Tibial nerve (tissue), 4 donors: ENCODE data around the gene DIS3L. TPM values are rescaled to one million over a fixed set of nuclear protein-coding genes. Genes with fewer than 3 reads are reported as not detected.

Source experiments
- DNase-seq, 2 donors: peaks; one replicate each; pipeline ENCODE4 v3.0.0-alpha.2; 2019; ENCODE audit warnings: low spot score in 2 of 2
- H3K27ac ChIP-seq, 4 donors: fragments of 200-600 bp; sonication (generic) in 3 of 4; one replicate each; pipeline ENCODE4 v1.5.1; 2017 to 2019; ENCODE audit warnings: mild to moderate bottlenecking in 1 of 4
- H3K27me3 ChIP-seq, 2 donors: fragments of 200-600 bp; sonication (generic) in 1 of 2; one replicate each; pipeline versions ENCODE4 v1.5.1 to v1.6.0; 2017 to 2019
- H3K36me3 ChIP-seq, 3 donors: fragments of 200-600 bp; sonication (generic); one replicate each; pipeline ENCODE4 v1.5.1; 2018 to 2019
- H3K4me1 ChIP-seq, 4 donors: fragments of 200-600 bp; sonication (generic) in 3 of 4; one replicate each; pipeline ENCODE4 v1.5.1; 2017 to 2019
- H3K4me3 ChIP-seq, 4 donors: fragments of 200-600 bp; sonication (generic) in 3 of 4; one replicate each; pipeline ENCODE4 v1.5.1; 2017 to 2019; ENCODE audit warnings: mild to moderate bottlenecking in 1 of 4, moderate library complexity in 1 of 4
- H3K9me3 ChIP-seq, 4 donors: fragments of 200-600 bp; sonication (generic) in 3 of 4; one replicate each; pipeline ENCODE4 v1.5.1; 2017 to 2019
- CTCF ChIP-seq, 5 experiments: fragments of 200-600 bp in 3 of 5; fragments of 450-650 bp in 2 of 5; sonication (generic) in 3 of 5; IDR thresholded peaks; one replicate each; pipeline ENCODE4 v1.5.1; 2016 to 2019; ENCODE audit warnings: antibody characterized with exemption in 5 of 5, mild to moderate bottlenecking in 3 of 5, moderate library complexity in 2 of 5
- EP300 ChIP-seq, 2 donors: sonication (generic); formaldehyde crosslinking; IDR thresholded peaks; one replicate each; pipeline ENCODE4 v1.6.1; 2017; ENCODE audit warnings: antibody characterized with exemption in 2 of 2, mild to moderate bottlenecking in 1 of 2
- POLR2A ChIP-seq, 2 donors: fragments of 450-650 bp; IDR thresholded peaks; one replicate each; pipeline ENCODE4 v1.6.1; 2017; ENCODE audit warnings: antibody characterized with exemption in 2 of 2, mild to moderate bottlenecking in 2 of 2, moderate library complexity in 2 of 2
- WGBS, 2 donors: methylation state at CpG; one replicate each; pipeline ENCODE4 v1.1.5; 2018; 5-methylcytosine and 5-hydroxymethylcytosine counted together
- total RNA-seq, 4 donors: library from RNA; depleted of rRNA; stranded (reverse); fragments of >200 nt; gene quantifications; one replicate each; pipeline ENCODE4 v1.1.0, GENCODE V29; 2016

The DIS3L gene
- total RNA-seq, 4 donors from 2014 or later = 23.9 to 44.8 (median 38.3) TPM

- peak; percentile 43 to 72 (median 59) for TF ChIP-seq CTCF (IDR thresholded peaks at IDR 0.05)
- no peak for TF ChIP-seq POLR2A (IDR thresholded peaks at IDR 0.05)
- H3K4me1 ChIP-seq = peaks cover 0 to 32% (median 27%) of the 10 kb centered on the region in 4 donors
- peak; percentile 21 to 38 for DNase-seq
- no peaks in the 10 kb centered on the region for H3K36me3 ChIP-seq
- peak overlapping the region; percentile 37 to 62 (median 49) for H3K4me3 ChIP-seq
- H3K27ac ChIP-seq = no peak overlapping the region
- H3K9me3 ChIP-seq = no peaks in the 10 kb centered on the region
- peaks cover 0 to 76% of the 10 kb centered on the region in 2 donors for H3K27me3 ChIP-seq
- WGBS, 2 donors = 2 to 8% methylated on average over 51 to 53 of the region's 72 CpGs
These were observed 41.3 kb upstream of the DIS3L start for GRCh38 chr15:66251790-66252684.

GRCh38 chr15:66252685-66253417 is 40.5 kb upstream of the DIS3L start:
- no peak overlapping the region for H3K27ac ChIP-seq
- peak overlapping the region; percentile 37 to 62 (median 49) for H3K4me3 ChIP-seq
- peaks cover 0 to 32% (median 27%) of the 10 kb centered on the region in 4 donors for H3K4me1 ChIP-seq
- WGBS, 2 donors = 0% methylated on average over 19 to 21 of the region's 64 CpGs
- no peaks in the 10 kb centered on the region for H3K36me3 ChIP-seq
- peaks cover 0 to 83% of the 10 kb centered on the region in 2 donors for H3K27me3 ChIP-seq
- no peaks in the 10 kb centered on the region for H3K9me3 ChIP-seq
- TF ChIP-seq POLR2A (IDR thresholded peaks at IDR 0.05) (no peak), CTCF (IDR thresholded peaks at IDR 0.05) (no peak), EP300 (IDR thresholded peaks at IDR 0.05) (no peak)
- no peak for DNase-seq

GRCh38 chr15:66253418-66254088 is 39.8 kb upstream of the DIS3L start, which contains the start of gene MEGF11:
MEGF11 (minus strand) TSS chr15:66253750; CDS start chr15:66128403, 125,347 bp downstream.
- peaks cover 0 to 89% of the 10 kb centered on the region in 2 donors for H3K27me3 ChIP-seq
- H3K36me3 ChIP-seq = no peaks in the 10 kb centered on the region
- peak within 1 kb of the TSS; percentile 37 to 62 (median 49) for H3K4me3 ChIP-seq
- TF ChIP-seq EP300 (IDR thresholded peaks at IDR 0.05) (no peak), POLR2A (IDR thresholded peaks at IDR 0.05) (no peak), CTCF (IDR thresholded peaks at IDR 0.05) (no peak)
- 1 to 2% methylated on average over 31 to 36 of the region's 64 CpGs for WGBS, 2 donors
- no peak for DNase-seq
- H3K4me1 ChIP-seq = peaks cover 0 to 32% (median 27%) of the 10 kb centered on the region in 4 donors
- H3K27ac ChIP-seq = no peak within 1 kb of the TSS
- H3K9me3 ChIP-seq = no peaks in the 10 kb centered on the region

- Histone ChIP-seq H3K4me1 (peaks cover 0 to 32% (median 27%) of the 10 kb centered on the region in 4 donors), H3K4me3 (peak overlapping the region; percentile 37 to 62 (median 49)), H3K27me3 (peaks cover 0 to 97% of the 10 kb centered on the region in 2 donors), H3K36me3 (no peaks in the 10 kb centered on the region), H3K9me3 (no peaks in the 10 kb centered on the region), H3K27ac (no peak overlapping the region)
- WGBS, 2 donors = 6% methylated on average over 31 to 36 of the region's 36 CpGs
- TF ChIP-seq POLR2A (IDR thresholded peaks at IDR 0.05) (no peak), CTCF (IDR thresholded peaks at IDR 0.05) (no peak), EP300 (IDR thresholded peaks at IDR 0.05) (no peak)
- DNase-seq = no peak
These were observed 39.0 kb upstream of the DIS3L start for GRCh38 chr15:66254089-66254950.
